GM21423 (cell line): ENCODE results near the gene IQGAP1.
A peak's percentile ranks its signal among the peaks of the same experiment; 100 is the strongest.
"Not testable (repeated sequence)": the region's sequence is repeated elsewhere in the genome, so short reads cannot be mapped to it uniquely, and the experiment has no call there.

Experiments
- ATAC-seq: cut with Tn5 transposase; IDR thresholded peaks from one replicate; pipeline ENCODE4 v1.9.1; 2021; ENCODE audit warnings: mild to moderate bottlenecking, moderate library complexity; ENCODE audit not compliant: unreplicated experiment

Gene IQGAP1, protein sequence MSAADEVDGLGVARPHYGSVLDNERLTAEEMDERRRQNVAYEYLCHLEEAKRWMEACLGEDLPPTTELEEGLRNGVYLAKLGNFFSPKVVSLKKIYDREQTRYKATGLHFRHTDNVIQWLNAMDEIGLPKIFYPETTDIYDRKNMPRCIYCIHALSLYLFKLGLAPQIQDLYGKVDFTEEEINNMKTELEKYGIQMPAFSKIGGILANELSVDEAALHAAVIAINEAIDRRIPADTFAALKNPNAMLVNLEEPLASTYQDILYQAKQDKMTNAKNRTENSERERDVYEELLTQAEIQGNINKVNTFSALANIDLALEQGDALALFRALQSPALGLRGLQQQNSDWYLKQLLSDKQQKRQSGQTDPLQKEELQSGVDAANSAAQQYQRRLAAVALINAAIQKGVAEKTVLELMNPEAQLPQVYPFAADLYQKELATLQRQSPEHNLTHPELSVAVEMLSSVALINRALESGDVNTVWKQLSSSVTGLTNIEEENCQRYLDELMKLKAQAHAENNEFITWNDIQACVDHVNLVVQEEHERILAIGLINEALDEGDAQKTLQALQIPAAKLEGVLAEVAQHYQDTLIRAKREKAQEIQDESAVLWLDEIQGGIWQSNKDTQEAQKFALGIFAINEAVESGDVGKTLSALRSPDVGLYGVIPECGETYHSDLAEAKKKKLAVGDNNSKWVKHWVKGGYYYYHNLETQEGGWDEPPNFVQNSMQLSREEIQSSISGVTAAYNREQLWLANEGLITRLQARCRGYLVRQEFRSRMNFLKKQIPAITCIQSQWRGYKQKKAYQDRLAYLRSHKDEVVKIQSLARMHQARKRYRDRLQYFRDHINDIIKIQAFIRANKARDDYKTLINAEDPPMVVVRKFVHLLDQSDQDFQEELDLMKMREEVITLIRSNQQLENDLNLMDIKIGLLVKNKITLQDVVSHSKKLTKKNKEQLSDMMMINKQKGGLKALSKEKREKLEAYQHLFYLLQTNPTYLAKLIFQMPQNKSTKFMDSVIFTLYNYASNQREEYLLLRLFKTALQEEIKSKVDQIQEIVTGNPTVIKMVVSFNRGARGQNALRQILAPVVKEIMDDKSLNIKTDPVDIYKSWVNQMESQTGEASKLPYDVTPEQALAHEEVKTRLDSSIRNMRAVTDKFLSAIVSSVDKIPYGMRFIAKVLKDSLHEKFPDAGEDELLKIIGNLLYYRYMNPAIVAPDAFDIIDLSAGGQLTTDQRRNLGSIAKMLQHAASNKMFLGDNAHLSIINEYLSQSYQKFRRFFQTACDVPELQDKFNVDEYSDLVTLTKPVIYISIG (N-terminal part only)

DNA sequence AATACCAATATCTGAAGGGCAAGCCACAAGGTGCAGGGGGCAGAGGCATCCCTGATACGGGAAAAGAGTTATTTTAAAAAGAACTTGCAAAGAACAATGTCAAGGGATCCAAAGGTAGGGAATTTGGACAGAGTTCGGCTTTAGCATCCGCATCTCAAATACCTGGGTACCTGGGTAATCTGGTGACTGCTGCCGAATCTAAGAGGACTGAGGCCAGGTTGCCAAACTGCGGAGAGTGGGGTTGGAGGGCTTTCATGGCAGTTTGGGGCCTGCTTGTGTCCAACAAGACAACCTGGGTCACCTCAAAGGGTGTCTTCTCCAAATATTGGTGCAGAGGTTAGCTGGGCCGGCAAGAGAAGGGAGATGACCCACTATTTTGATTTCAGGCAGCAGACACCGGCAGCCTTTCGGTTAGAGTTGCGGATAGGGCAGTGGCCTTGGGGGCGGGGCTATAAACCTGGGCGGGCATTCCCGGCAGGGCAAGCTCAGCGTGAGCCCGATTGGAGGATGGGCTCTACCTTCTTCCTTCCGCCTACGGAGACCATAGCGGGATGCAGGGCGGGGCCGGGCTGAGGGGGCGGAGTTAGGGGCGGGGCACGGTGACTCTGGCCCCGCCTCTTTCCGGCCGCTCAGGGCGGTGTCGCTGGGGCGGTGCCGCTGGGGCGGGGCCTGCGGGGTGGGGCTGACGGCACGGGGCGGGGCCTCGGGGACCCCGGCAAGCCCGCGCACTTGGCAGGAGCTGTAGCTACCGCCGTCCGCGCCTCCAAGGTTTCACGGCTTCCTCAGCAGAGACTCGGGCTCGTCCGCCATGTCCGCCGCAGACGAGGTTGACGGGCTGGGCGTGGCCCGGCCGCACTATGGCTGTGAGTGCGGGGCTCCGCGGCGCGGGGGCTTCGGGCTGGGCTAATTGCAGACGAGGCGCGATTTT is at the start of gene IQGAP1:
Gene IQGAP1, plus strand, starts transcription at position 709 of the 928 bp plus-strand sequence. Its CDS starts 100 bp downstream, at position 809.
- peak; percentile 92 for ATAC-seq

DNA sequence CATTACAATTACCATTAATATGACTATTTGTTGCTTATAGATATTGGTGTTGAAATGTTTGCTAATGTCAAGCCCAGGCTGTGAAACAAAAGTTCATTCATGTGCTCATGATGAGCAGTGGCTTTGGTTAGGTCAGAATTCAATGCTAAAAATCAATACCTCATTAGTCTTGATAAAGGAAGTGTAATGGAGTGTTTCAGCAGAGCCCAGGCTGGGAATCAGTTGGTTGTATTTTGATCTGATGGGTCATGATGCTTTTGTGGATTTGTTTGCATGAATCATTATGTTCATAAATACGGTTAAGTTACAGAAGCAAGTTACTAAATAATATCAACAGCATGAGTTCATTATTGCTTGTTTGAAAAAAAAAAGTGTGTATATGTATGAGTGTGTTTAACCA is 49.5 kb upstream of the IQGAP1 start:
- no peak for ATAC-seq

DNA sequence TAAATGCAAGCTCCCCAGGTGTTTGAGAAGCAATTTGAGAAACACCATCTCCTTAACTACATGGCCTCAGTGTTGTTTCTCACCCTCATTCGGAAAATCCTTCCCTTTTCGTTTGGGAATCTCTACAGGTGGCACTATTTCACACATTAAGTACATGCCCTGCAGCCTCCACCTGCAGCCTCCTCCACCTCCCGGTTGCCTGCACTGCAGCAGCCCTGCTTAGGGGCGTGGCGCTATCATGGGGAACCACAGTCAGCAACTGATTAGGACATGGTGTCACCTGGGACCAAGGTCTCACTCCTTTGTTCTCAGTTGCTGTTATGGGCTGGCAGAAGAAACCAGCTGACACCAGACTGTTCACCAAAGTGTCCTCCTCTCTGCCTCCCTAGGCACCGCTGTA is 47.7 kb upstream of the IQGAP1 start:
- no peak for ATAC-seq

DNA sequence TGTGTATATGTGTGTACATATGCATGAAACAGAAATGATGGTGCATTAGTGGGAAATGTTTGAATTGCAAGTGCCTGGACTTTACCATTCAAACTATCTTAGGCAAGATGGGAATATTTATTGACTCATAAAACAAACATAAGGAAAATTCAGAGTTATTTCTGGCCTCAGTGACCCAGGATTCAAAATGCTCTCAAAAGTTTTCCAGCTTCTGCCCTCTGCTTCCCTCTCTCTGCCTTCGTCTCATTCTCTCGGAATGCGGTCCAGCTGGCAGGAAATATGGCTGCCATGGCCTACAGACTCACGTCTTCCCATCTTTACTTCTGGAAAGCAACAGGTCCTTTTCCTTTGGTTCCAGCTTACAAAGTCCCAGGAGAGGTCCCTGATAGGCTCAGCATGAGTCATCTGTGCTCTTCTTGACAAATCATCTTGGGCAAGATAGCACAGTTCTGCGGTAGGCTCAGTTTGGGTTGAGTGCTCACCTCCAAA is 44.7 kb upstream of the IQGAP1 start:
- no peak for ATAC-seq

DNA sequence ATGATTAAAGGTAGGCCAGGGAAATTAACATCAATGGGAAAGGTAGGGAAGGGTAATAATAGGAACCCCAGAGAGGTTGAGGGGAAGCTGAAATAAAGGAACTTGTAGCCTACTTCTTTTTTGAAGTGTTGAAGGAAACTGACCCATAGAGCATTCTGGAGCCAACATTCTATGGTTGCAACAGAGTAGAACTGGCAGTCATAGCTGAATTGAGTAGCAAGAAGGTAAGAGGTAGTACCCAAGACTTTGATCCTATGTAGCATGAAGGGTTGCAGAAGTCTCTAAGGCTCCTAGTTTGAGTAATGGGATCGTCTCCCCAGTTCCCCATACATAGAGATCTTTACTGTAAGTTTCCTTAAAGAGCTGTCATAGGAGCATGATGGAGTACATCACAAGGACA is 43.4 kb upstream of the IQGAP1 start:
- no peak for ATAC-seq

DNA sequence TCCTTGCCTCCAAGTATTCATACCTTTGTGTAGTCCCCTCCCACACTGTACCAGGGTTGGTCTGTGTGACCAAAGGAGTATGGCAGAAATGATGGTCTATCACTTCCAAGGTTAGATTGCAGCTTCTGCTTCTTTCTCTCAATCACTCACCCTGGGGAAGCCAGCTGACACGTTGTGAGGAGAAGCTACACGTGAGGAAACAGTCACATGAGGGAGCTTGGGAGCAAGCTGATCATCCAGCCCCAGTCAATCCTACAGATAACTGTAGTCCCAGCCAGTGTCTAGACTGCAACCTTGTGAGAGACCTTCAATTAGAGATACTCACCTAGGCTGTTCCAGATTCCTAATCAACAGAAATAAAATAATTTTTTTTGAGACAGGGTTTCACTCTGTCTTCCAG is 42.2 kb upstream of the IQGAP1 start:
- no peak for ATAC-seq

DNA sequence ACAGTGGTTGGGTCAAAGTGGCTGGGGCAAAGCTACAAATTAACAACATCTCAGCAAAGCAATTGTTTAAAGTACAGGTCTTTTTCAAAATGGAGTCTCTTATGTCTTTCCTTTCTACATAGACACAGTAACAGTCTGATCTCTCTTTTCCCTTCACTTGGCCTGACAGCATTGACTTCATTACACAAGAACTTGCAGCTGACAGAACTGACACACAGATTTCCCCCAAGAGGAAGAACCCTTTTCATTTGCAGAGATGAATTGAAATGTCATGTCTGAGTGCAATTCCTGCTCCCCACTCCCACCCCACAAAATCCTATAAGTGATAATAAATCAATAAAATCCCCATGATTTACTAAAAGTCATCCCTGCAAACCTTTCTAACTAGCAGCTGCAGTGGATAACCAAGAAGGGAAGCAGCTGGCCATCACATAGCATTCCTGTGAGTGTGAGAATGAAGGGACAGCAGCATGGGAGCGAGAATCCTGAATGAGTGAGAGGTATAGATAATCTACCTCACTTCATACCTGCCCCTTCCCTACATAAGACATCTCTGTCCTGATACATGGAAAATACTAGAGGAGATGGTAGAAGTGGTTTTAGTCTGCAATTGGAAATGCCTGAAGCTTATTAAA is 40.5 kb upstream of the IQGAP1 start:
- ATAC-seq: not testable (repeated sequence)

DNA sequence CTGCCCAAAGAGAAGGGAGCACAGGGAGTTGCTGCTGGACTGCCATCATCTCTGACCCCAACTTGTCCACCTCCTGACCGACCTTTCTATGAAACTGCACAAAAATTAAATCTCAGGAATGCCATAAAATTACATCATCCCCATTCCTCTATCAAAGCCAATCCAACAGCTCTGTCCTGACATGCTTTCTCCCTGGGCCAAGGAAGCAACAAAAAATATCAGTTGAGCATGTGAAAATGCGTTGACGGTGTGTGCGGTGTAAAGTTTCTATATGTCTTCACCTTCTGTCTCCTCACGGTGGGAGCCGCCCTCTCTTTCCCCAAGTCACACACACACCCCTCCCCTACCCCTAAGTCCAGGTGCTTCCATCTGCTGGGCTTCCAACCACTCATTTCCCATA is 39.6 kb upstream of the IQGAP1 start:
- ATAC-seq: no peak

DNA sequence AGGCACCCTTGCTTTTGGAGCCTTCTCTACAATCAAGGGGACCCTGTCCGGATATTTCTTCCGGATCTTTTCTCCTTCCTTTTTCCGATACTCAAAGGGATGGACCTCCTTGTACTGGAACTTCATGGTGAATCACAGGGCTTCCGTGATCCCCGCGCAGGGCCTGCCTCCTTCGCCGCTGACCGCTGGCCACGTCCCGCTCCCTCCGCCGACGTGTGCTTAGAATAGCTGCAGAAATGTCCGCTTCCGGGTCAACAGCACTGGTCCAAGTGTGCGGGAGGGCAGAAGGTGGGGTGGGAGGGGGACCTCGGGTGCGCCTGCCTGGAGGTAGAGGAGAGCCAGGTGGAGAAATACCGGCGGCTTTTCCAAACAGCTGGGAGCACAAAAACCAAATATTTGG is 39.0 kb upstream of the IQGAP1 start:
- no peak for ATAC-seq

DNA sequence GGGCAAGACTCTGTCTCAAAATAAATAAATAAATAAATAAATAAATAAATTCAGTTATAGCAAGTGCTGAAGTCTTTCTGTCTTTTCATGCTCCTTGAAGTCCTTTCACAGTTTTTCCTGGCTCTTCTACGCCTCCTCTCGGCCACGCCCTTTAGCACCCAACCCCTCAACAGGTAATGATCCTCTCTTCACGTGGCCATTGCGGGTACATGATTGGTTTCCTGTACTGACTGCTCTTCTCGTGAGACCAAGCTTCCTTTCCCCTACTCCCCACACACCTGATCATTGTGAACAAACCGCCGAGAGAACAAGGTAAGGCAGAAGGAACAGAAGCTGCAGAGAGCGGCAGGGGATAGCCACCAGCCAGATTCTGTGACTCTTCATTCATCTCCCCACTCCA is 38.2 kb upstream of the IQGAP1 start:
- ATAC-seq: no peak

DNA sequence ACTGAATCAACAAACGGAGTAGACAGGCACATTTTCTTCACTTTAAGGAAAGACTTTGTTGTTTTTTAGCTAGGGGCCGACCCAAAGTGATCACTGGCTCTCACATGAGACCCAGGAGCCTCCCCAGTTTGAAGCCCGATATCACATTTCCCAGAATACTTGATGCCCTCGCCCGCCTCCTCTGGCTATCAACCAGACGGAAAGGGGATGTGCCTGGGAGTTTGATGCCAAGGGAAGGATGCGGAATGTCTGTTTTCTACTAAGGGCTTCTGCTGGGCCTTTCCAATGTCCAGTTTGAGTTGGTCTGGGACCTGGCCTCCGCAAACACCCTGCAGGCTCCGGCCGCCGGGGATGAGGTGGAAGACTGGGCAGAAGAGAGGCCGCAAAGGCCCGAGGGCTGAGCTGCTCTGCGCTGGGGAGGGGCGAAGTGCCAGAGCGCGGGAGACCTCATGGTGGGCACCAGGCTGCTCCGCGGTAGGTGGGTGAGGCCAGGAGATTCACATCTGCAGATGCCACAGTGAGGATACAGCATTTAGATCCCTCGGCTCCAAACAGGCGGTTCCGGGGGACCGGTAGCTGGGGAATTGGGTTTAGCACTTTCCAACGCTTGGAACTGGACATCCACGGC is 36.4 kb upstream of the IQGAP1 start:
- ATAC-seq: no peak

DNA sequence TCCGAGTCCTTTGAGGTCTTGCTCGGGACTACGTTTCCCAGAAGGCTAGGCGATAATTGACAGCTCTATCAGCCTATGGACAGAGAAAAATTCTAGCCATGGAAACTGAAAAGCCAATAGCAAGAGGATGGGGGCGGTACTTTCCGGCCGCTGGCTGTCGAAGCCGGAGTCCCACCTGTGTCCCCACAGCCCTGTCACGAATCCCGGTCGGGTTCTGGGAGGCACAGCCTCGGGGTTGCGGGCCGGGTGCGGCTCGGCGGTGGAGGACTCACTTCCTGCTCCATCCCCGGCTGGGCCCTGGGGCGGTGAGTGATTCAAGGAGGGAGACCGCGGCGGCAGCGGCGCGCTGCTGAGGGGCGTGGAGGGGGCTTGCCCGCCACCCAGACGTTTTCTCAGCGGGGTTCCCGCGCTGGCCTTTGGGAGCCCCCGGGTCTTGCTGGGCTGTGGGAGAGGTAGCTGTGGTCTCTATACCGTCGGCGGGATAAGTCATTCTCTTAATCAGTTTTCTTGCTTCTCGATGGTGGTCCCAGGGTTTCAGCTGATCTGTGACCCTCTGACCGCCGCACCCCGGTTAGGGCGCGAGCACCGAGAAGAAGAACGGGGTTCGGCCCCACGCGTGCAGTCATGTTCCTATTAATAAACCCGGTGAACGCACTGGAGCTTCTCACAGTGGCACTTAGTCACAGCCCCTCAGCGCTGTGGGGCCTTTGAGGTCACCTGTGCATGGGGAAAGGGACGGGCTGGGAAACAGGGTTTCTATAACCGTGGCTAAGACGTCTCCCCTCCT is 35.7 kb upstream of the IQGAP1 start, which contains the start of gene ZNF774:
Gene ZNF774, plus strand, starts transcription at position 178 of the 787 bp plus-strand sequence. CDS start 2,377 bp downstream, outside the sequence.
- ATAC-seq: peak; percentile 100

DNA sequence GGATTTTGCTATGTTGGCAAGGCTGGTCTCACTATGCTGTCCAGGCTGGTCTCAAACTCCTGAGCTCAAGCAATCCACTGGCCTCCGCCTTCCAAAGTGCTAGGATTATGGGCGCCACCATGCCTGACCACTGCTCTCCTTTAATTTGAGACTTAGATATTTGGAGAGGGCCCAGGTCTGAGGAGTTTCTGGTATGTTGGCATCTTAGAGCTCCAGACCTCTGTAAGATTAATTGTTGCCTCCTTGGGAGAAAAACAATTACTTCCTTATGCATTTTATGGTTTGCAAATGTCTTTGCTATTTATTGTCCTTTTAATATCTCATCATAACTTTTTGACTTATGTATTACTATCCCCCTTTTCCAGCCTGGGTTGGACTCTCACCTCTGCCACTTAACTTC is 33.1 kb upstream of the IQGAP1 start:
- no peak for ATAC-seq

DNA sequence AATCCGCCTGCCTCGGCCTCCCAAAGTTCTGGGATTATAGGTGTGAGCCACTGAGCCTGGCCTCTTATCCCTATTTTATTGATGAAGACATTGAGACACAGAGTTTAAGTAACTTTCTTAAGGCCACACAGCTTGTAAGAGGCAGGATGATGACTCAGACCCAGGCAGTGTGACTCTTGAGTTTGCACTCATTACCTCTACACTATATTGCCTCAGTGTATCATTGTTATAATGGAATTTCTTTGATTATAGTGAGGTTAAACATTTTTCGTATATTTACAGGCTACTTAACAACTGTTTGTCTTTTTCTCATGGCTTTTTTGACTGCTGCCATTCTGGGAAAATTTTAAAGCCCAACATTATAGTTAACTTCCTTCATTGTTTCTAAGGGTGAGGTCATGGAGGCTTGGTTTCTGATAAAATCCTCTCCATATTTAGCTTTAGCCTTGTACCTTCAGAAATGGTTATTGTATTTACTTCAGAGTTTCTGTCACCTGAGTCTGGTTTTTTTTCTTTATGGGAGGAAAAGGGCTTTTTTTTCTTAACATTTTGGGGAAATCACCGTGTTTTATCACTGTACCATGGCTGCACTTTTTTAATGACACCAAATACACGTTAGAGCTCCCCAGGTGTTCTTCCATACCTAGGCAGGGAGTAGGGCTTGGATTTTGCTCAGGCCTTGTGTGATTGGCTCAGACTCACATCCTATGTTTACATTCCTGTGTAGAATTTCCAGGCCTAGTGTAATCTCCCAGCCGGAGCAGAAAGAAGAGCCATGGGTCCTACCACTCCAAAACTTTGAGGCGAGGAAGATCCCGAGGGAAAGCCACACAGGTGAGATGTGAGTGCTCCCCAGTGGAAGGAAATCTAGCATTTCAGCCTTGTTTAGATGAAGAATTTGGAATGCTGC is 29.7 kb upstream of the IQGAP1 start:
- no peak for ATAC-seq

DNA sequence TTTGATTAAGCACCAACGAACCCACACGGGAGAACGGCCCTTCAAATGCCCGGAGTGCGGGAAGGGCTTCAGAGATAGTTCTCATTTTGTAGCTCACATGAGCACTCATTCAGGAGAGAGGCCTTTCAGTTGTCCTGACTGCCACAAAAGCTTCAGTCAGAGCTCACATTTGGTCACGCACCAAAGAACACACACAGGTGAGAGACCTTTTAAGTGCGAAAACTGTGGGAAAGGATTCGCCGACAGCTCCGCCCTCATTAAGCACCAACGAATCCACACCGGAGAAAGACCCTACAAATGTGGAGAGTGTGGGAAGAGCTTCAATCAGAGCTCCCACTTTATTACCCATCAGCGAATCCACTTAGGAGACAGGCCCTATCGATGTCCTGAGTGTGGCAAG is 27.3 kb upstream of the IQGAP1 start:
- no peak for ATAC-seq

DNA sequence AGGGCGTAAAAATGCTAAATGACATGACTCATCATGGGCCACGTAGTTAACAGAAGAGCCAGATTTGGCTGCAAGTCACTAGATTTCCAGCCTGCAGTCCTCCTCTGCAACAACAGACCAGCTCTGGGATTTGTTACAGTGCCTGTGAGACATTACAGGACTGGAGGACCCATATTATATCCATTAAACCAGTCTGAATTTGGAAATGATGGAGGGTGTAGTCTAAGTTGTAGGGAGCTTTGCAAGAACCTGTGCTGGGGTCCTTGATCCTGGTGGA is 25.2 kb upstream of the IQGAP1 start:
- no peak for ATAC-seq

DNA sequence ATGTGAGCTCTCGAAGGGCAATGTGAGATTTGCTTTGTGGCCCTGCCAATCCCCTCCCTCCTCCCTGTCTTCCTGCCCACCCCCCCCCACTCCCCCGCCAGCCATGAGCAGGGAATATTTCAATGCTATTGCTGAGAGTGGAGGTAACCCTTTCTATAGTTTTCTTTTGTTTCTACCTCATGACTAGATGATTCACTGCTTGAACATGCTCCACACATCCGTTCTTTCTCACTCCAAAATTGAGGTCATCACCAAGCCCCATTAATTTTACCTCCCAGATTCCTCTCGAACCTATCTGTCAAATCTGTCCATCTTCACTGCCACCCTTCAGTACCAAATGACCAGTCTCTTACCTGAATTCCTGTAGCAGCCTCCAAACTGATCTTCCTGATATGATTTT is 23.8 kb upstream of the IQGAP1 start:
- no peak for ATAC-seq
